NCI-H1092 (cell line): ENCODE data around the gene HLCS.

Experiments
- DNase-seq: peaks from one replicate; lab custom pipeline; 2025; lab: John Stamatoyannopoulos, UW

Gene HLCS

DNA sequence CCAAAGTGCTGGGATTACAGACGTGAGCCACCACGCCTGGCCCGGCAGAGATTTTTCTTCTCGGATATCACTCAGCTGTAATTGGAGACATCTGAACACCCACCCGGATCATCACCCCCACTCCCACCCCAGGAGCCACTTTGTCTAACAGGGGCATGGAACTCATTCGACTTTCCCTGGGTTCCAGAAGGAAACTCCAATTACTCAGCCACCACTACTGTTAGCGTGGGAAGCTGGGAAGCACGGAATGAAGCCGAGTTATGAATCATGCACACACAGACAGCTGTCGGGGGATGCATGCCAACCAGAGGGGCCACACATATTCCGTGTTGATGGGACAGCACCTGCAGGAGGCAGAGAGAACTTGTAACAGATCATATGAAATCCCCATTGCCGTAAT lies 85.2 kb downstream of the HLCS start:
- no peak for DNase-seq

- no peak for DNase-seq
These were observed 86.6 kb downstream of the HLCS start for GRCh38 chr21:36879827-36880226.

DNA sequence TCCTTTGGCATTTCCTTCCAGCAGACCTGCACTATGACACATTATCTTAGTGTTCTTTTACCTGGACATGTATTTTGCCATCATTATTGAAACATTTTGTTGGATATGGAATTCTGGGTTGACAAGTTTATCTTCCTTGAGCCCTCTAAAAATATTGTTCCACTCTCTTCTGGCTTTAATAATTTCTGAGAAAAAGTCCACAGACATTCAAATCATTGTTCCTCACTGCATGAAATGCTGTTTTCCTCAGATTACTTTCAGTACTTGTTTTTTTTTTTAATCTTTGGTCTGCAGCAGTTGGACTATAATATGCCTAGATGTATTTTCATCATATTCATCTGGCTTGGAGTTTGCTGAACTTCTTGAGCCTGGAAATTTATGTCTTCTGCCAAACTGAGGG lies 88.7 kb downstream of the HLCS start:
- DNase-seq: no peak

GRCh38 chr21:36874665-36875064 lies 91.8 kb downstream of the HLCS start:
- no peak for DNase-seq

- no peak for DNase-seq
These were observed 93.0 kb downstream of the HLCS start for GRCh38 chr21:36873513-36873912.

DNA sequence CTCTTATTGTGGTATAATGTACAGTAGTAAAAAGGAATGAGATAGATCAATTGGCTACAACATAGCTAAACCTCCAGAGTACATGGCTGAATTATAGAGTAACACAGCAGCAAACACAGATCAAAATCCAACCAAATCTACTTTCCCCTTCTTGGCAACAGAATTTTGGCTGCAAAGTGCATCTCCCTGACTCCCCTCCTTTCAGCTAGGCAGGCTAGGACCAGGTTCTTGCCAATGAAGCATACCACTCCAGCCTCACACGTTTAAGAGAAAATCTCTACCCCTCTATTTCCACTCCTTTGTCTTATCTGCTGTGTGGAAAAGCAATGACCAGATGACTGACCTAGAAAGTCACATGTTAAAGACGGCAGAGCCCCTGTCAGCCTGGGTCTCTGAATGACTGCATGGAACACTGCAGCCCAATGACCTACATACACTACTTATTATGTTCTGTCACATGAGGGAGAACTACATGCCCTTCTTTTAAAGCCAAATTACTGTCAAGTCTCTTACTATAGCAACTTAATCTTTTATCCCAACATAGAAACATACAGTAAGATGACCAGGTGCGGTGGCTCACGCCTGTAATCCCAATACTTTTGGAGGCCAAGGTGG lies 99.1 kb downstream of the HLCS start:
- no peak for DNase-seq

- no peak for DNase-seq
These were observed 100.0 kb downstream of the HLCS start for GRCh38 chr21:36866419-36866818.

- DNase-seq: no peak
These were observed 101.5 kb downstream of the HLCS start for GRCh38 chr21:36864974-36865373.

DNA sequence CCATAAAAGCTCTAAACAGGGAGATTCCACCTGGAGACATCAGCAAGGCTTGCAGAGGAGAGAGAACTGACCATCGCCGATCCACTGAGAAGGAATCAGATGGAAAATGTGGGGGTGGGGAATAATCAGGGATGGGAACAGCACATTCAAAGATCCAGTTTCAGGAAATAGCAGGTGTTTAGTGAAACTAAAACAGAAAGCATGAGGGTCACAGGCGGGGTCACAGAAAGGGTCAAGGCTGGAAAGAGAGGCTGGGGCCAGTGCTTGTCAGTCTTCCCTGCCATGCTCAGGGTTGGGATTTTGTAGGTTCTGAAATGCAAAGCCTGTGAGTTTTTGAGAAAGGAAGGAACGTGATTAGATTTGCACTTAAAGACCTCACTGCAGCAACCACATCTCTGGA lies 103.2 kb downstream of the HLCS start:
- no peak for DNase-seq

DNA sequence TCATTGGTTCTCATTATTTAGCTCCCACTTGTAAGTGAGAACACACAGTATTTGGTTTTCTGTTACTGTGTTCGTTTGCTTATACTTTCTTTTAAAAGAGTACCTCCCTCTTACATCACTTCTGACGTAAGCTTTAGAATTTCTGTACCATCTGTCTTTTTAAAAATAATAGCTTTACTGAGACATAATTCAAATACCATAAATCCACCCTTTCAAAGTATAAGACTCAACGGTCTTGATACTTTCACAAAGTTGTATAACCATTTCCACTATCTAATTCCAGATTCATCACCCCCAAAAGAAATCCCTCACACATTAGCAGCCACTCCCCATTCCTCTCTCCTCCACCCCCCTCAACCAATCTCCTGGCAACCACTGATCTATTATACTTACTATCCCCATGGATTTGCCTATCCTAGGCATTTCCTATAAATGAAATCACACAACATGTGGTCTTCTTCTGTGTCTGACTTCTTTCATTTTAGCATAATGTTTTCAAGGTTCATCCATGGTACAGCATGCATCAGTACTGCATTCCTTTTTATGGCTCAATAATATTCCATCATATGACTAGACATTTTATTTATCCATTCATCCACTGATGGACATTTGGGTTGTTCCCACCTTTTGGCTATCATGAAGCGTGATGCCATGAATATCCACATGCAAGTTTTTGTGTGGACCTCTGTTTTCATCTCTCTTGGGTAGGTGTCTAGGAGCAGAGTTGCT lies 104.7 kb downstream of the HLCS start:
- no peak for DNase-seq

- no peak for DNase-seq
These were observed 105.5 kb downstream of the HLCS start for GRCh38 chr21:36860736-36861594.

DNA sequence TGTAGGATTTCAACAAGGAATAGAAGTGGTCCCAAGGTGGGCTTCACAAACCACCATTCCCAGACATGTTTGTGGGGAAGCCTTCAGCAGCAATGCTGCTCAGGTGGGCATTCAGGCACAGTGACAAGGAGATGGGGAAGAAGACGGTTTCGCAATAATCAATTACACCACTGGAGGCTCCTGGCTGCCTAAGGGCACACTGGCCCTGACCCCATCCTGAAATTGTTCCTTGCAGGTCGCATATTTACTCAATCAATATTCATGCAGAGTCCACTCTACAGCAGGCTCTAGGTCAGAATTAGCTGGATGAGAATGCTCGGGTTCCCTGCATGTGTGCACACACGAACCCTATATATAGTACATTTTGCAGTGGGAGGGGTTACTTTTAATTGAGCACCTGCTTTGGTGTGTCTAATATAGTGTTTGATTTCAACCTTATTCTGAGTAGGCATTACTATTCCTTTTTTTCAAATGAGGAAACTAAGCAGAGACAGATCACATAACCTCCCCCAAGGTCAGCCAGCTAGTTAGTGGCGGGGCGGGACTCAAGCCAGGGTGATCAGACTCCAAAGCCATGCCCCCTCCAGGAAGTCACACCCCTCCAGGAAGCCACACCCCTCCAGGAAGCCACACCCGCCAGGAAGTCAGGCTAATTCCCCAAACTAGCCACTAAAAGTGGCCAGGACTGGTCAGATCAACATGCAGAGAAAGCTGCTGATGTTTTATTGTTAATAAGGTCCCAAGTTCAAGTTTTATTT lies 106.5 kb downstream of the HLCS start:
- DNase-seq: no peak

GRCh38 chr21:36858320-36858957 lies 108.0 kb downstream of the HLCS start:
- no peak for DNase-seq

DNA sequence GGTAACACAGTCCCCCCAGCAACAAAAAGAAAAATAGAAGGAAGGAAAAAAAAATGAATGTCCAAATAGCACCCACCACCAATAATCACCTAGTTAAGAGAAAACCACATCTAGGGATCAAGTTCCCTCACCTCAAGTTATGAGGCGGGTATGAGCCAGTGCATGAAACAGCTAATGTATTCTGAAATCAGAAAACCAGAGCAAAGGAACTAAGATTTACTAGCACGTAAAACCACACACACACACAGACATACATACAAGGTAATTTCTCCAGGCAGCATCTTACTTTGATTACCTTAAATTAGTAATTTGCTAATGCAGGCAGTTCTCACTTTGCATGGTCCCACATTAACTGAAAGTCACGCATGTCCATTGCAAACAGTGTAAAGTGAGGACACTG lies 109.8 kb downstream of the HLCS start:
- no peak for DNase-seq

- no peak for DNase-seq
These were observed 112.1 kb downstream of the HLCS start for GRCh38 chr21:36854391-36854790.

DNA sequence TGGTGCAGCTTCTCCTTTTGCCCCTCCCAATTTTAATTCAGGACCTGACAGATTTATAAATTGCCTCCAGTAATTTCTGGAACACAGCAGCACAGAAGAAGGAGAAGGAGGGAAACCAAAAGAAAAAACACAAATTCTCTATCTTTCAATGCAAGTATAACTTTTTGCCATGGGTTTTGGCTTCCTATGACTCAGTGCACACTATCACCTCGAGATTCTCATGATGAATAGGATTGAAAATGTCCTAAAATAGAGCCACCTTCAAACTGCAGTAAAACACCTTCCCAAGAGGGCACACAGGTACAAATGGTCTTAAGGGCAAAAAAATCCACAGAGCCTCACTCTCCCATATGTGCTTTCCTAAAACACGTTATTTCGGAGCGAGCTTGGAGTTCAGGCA lies 113.6 kb downstream of the HLCS start:
- DNase-seq: no peak

DNA sequence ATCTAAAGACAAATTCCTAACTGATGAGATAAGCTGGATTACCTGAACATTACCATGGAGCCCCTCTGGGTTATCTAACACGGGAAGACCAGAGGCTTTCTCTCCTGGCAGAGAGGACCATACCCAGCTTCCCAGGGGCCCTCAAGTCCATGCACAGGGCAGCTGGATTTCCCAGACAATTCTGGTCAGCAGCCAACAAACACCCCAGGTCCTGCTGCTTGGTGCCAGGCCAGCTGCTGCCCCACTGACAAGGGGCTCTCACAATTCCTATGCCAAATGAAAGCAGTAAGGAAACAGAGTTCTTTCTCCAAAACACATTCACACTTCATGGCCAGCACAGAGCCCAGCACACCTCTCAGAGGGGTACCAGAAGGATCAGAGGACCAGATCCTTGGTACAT lies 114.2 kb downstream of the HLCS start:
- DNase-seq: peak; percentile 11

- DNase-seq: no peak
These were observed 115.3 kb downstream of the HLCS start for GRCh38 chr21:36851121-36851520.

GRCh38 chr21:36850372-36850771 lies 116.1 kb downstream of the HLCS start:
- DNase-seq: no peak

DNA sequence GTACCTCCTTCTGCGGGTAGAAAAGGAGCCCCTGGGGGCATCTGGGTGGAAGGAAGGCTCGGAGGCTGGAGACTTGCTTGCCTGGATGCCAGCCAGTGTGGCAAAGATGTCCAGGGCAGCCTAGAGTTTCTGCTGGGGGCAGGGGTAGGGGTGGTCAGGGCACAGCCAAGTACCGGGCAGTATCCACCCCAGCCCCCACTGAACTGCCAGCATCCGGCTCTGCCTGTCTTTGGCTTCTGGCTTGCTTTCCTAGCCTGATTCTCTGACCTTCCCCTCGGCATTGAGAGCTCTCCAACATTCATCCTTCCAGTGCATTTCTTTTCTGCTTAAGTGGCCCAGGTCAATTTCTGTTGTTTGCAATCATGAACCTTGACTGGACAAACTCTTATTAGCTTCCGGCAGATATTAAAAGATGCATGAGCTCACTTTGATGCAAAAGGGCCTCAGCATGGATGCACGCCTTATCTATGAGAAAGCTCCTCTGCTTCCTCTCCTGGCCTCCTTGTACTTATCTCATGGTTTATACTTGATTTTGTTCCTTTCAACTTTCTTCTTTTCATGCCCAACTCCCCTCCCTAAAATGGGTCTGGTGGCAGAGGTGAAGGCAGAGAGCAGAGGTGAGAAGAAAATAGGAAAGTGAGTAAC lies 116.9 kb downstream of the HLCS start:
- DNase-seq: no peak

DNA sequence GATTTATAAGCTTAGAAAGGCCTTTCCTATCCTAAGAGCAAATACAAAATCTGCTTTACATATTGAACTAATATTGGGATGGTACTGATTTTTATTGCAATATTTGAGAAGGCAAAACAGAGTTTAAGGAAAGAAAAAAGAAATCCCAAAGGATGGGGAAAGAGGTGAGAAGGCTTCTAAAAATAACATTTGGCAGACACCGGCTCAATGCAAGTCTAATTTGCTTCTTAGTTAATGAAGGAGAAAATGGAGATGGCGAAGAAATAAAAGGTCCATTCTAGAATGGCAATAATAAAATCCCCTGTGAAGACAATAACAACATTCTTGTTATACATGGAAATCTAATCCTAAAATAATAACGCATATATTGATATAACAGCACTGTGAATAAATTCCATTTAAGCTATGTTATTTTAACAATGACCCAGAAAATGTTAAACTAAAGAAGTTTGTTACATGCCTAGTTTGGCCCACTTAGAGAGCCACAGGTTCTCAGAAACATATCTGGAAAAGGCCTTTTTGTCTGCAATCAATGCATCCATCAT lies 117.7 kb downstream of the HLCS start:
- no peak for DNase-seq
